Measurements from ENCODE around the gene STK32B. TPM values are rescaled to one million over a fixed set of nuclear protein-coding genes. Genes with fewer than 3 reads are reported as not detected.

Gene STK32B
- total RNA-seq, 2 donors from 2014 or later: 0.09 to 7.3 TPM

DNA sequence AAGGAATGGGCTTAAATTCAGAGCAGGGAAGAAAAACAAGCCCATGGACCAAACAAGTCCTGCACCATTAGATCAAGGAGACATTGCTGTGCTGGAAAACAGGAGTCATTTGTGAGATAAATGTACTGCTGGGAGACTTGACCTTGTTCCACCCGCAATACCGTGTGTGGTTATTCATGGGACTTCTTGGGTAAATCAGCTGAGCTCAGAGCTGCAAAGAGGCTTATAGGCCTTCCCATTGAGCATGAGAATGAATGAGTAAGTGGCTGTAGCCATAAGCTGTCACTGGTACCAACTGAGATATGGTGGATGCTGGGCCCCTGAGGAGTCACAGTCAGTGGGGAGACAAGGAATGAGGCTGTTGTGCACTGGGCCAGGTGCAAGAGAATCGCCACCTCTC, 29.7 kb upstream of the STK32B start:
- intact Hi-C loops (cut with DNase I): no loop called here
- H3K36me3 ChIP-seq: no peaks in the 10 kb centered on the region
- 83% methylated on average over 3 of the region's 3 CpGs for WGBS
- H3K9me3 ChIP-seq: no peaks in the 10 kb centered on the region
- TF ChIP-seq POLR2AphosphoS5 (IDR thresholded peaks at IDR 0.05): no peak
- TF ChIP-seq, protein P1, sequence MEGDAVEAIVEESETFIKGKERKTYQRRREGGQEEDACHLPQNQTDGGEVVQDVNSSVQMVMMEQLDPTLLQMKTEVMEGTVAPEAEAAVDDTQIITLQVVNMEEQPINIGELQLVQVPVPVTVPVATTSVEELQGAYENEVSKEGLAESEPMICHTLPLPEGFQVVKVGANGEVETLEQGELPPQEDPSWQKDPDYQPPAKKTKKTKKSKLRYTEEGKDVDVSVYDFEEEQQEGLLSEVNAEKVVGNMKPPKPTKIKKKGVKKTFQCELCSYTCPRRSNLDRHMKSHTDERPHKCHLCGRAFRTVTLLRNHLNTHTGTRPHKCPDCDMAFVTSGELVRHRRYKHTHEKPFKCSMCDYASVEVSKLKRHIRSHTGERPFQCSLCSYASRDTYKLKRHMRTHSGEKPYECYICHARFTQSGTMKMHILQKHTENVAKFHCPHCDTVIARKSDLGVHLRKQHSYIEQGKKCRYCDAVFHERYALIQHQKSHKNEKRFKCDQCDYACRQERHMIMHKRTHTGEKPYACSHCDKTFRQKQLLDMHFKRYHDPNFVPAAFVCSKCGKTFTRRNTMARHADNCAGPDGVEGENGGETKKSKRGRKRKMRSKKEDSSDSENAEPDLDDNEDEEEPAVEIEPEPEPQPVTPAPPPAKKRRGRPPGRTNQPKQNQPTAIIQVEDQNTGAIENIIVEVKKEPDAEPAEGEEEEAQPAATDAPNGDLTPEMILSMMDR (IDR thresholded peaks at IDR 0.05): no peak
- TF ChIP-seq POLR2A (IDR thresholded peaks at IDR 0.05): no peak
- no peak for DNase-seq (ENCODE audit: low spot score)
- no peak overlapping the region for H3K4me3 ChIP-seq
- H3K27me3 ChIP-seq (replicated peaks; ENCODE audit: insufficient read depth): peaks cover 8% of the 10 kb centered on the region
- no peaks in the 10 kb centered on the region for H3K4me1 ChIP-seq (replicated peaks)
- H3K27ac ChIP-seq: no peak overlapping the region

DNA sequence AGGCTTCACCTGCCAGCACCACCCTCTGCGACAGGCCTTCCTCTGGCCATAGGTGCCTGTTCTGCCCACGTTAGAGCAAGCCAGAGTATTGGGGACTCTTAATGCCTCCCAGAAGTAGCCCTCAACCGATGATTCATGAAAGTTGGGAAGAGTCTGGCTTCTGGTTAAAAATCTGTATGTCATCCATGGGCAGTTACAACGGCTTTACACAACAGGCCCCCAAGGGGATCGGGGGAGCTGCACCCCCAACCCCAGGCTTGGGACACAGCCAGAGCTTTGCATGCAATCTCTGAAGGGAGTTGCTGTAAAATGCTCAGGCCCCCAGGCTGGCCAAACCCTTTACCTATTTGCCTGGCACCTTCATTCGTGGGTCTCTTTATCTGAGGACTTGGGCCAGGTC, 26.6 kb upstream of the STK32B start:
- WGBS: 66% methylated on average over 6 of the region's 6 CpGs
- Histone ChIP-seq H3K9me3 (no peaks in the 10 kb centered on the region), H3K4me3 (no peak overlapping the region), H3K27me3 (replicated peaks; ENCODE audit: insufficient read depth) (peaks cover 2% of the 10 kb centered on the region), H3K27ac (no peak overlapping the region), H3K36me3 (no peaks in the 10 kb centered on the region), H3K4me1 (replicated peaks) (no peaks in the 10 kb centered on the region)
- intact Hi-C loops (cut with DNase I): no loop called here
- TF ChIP-seq, protein P1 (IDR thresholded peaks at IDR 0.05): no peak
- TF ChIP-seq POLR2A (IDR thresholded peaks at IDR 0.05): no peak
- TF ChIP-seq POLR2AphosphoS5 (IDR thresholded peaks at IDR 0.05): no peak
- no peak for DNase-seq (ENCODE audit: low spot score)

DNA sequence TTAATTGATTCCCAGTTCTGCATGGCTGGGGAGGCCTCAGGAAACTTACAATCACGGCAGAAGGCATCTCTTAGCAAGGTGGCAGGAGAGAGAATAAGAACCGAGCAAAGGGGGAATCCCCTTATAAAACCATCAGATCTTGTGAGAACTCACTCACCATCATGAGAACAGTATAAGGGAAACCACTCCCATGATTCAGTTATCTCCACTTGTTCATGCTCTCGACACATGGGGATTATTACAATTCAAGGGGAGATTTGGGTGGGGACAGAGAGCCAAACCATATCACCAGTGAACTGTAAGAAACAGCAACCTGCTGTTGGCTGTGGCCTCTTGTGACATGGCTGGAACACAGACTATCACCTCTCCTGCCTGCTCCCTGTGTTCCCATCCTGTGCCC, 24.9 kb upstream of the STK32B start:
- WGBS: 91% methylated on average over 3 of the region's 3 CpGs
- intact Hi-C loops (cut with DNase I): no loop called here
- no peaks in the 10 kb centered on the region for H3K27me3 ChIP-seq (replicated peaks; ENCODE audit: insufficient read depth)

DNA sequence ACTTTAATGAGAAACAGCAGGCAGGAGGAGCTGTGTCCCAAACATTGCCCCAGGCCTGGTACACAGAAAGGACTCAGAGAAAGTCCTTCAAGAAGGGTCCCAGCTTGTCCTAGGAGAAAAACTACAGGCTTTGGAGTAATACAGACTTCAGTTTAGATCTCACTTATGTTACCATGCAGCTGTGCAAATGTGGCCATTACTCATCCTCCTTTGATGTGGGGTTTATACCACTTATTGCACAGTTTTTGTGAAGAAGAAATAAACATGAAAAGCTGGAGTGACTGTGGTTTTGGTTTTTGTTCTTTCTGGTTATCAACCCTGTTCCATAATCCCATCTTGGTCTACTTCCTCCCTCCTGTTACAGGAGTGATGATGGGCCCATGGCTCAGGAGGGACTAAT, 23.9 kb upstream of the STK32B start:
- Histone ChIP-seq H3K27me3 (replicated peaks; ENCODE audit: insufficient read depth) (no peaks in the 10 kb centered on the region), H3K4me3 (no peak overlapping the region), H3K9me3 (no peaks in the 10 kb centered on the region), H3K36me3 (no peaks in the 10 kb centered on the region), H3K27ac (no peak overlapping the region), H3K4me1 (replicated peaks) (no peaks in the 10 kb centered on the region)
- TF ChIP-seq, protein P1 (IDR thresholded peaks at IDR 0.05): no peak
- no peak for TF ChIP-seq POLR2AphosphoS5 (IDR thresholded peaks at IDR 0.05)
- TF ChIP-seq POLR2A (IDR thresholded peaks at IDR 0.05): no peak
- no peak for DNase-seq (ENCODE audit: low spot score)
- intact Hi-C loops (cut with DNase I): no loop called here

More for the DNA sequence above, 24.9 kb upstream of the STK32B start:
- TF ChIP-seq, protein P1 (IDR thresholded peaks at IDR 0.05): no peak
- TF ChIP-seq POLR2AphosphoS5 (IDR thresholded peaks at IDR 0.05) (no peak), POLR2A (IDR thresholded peaks at IDR 0.05) (no peak)
- H3K36me3 ChIP-seq: no peaks in the 10 kb centered on the region
- H3K4me1 ChIP-seq (replicated peaks): no peaks in the 10 kb centered on the region
- no peak overlapping the region for H3K4me3 ChIP-seq
- no peak for DNase-seq (ENCODE audit: low spot score)
- H3K27ac ChIP-seq: no peak overlapping the region
- H3K9me3 ChIP-seq: no peaks in the 10 kb centered on the region

DNA sequence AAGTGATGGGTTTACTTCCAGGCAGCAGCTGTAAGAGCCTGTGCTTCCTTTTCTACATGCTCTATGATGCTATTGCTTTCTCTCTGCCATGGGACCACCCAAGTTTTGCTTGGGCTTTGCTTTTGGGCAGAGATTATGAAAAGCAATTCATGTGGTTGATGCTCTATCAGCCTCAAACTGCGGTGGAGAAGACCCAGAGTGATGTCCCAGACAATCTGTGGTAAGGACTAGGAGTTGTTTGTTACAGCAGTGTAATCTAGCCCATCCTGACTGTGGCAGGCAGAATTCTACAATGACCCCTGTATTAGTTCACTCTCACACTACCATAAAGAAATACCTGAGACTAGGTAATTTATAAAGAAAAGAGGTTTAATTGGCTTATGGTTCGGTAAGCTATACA, 22.8 kb upstream of the STK32B start:
- Histone ChIP-seq H3K9me3 (no peaks in the 10 kb centered on the region), H3K27ac (no peak overlapping the region), H3K4me1 (replicated peaks) (no peaks in the 10 kb centered on the region), H3K27me3 (replicated peaks; ENCODE audit: insufficient read depth) (no peaks in the 10 kb centered on the region), H3K36me3 (no peaks in the 10 kb centered on the region), H3K4me3 (no peak overlapping the region)
- no peak for DNase-seq (ENCODE audit: low spot score)
- intact Hi-C loops (cut with DNase I): no loop called here
- 96% methylated on average over 2 of the region's 2 CpGs for WGBS
- TF ChIP-seq POLR2A (IDR thresholded peaks at IDR 0.05) (no peak), POLR2AphosphoS5 (IDR thresholded peaks at IDR 0.05) (no peak)
